ENCODE data around the gene PACS1. TPM values are rescaled to one million over a fixed set of nuclear protein-coding genes. Genes with fewer than 3 reads are reported as not detected.

PACS1 gene
- total and polyA plus RNA-seq, 2 donors (not counting 1 experiment from before 2014, with no cell fraction given), result 25.9 to 28.5 TPM

DNA sequence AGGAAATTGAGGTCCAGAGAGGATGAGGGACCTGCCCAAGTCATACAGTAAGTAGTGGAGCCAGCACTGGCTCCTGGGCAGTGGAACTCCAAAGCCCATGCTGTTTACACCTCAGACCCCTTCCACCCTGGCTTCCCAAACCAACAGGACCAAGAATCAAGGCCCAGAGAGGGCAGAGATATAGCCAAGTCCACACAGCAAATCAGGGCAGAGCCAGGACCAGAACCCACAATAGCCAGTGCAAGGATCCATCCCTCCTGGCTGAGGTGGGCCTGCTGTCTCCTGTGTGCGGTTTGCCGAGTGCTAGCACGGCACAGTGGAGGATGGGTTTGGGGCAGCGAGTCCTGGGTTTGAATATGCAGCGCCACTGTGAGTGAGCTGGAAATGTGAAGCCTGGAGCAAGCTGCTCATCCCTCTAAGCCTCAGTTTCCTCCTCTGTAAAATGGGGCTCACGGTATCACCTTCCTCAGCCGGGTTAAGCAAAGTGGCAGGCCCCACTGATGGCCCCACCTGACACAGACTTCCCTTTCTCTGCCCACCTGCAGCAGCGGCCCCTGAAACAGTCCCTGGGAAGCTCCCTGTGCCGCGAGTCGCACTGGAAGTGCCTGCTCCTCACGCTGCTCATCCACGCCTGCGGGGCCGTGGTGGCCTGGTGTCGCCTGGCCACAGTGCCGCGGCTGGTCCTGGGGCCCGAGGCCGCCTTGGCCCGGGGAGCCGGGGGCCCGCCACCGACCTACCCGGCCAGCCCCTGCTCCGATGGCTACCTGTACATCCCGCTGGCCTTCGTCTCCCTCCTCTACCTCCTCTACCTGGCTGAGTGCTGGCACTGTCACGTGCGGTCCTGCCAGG, 223.9 kb downstream of the PACS1 start:
- Histone ChIP-seq H3K27ac (ENCODE audit: insufficient read depth, low read length) (no peak overlapping the region), H2AFZ (ENCODE audit: low read length) (no peak overlapping the region), H3K4me2 (ENCODE audit: extremely low read depth, insufficient read depth, low read length) (no peak overlapping the region), H3K79me2 (ENCODE audit: control insufficient read depth, insufficient read depth, low read length) (no peaks in the 10 kb centered on the region), H3K4me1 (ENCODE audit: control insufficient read depth, extremely low read depth, insufficient read depth, low read length) (peaks cover 4% of the 10 kb centered on the region), H3K27me3 (ENCODE audit: control insufficient read depth, insufficient read depth, low read length) (peaks cover 35% of the 10 kb centered on the region), H3K4me3 (replicated peaks in 1 of 4; ENCODE audit: control extremely low read depth in 1 of 4, insufficient read depth in 1 of 4, low read depth in 3 of 4, low read length in 4 of 4) (no peak overlapping the region), H4K20me1 (ENCODE audit: control insufficient read depth, extremely low read depth, insufficient read depth, low read length) (no peaks in the 10 kb centered on the region), H3K9ac (ENCODE audit: insufficient read depth, low read length) (no peak overlapping the region), H3K9me3 (ENCODE audit: control insufficient read depth, insufficient read depth, low read depth, low read length) (no peaks in the 10 kb centered on the region), H3K36me3 (ENCODE audit: control insufficient read depth, insufficient read depth, low read length) (no peaks in the 10 kb centered on the region)
- no peak for DNase-seq (ENCODE audit: low read depth in 2 of 2)
- TF ChIP-seq, protein P1, sequence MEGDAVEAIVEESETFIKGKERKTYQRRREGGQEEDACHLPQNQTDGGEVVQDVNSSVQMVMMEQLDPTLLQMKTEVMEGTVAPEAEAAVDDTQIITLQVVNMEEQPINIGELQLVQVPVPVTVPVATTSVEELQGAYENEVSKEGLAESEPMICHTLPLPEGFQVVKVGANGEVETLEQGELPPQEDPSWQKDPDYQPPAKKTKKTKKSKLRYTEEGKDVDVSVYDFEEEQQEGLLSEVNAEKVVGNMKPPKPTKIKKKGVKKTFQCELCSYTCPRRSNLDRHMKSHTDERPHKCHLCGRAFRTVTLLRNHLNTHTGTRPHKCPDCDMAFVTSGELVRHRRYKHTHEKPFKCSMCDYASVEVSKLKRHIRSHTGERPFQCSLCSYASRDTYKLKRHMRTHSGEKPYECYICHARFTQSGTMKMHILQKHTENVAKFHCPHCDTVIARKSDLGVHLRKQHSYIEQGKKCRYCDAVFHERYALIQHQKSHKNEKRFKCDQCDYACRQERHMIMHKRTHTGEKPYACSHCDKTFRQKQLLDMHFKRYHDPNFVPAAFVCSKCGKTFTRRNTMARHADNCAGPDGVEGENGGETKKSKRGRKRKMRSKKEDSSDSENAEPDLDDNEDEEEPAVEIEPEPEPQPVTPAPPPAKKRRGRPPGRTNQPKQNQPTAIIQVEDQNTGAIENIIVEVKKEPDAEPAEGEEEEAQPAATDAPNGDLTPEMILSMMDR (conservative IDR thresholded peaks at IDR 0.05 in 1 of 2, IDR thresholded peaks at IDR 0.05 in 1 of 2; ENCODE audit: low read depth in 1 of 2, low read length in 2 of 2), result no peak
- TF ChIP-seq EZH2 (IDR thresholded peaks at IDR 0.05; ENCODE audit: low read length, missing control alignments), result no peak

Other genes starting within 250 kb of the PACS1 start
- 2.3 and 3.1 TPM in 2 replicates for gene SNX32, start 236.3 kb upstream of the PACS1 start, total RNA-seq
- 0.33 and 0.66 TPM in 2 replicates for gene SNX32, start 236.3 kb upstream of the PACS1 start, polyA plus RNA-seq
- gene CFL1, start 212.1 kb upstream of the PACS1 start, total RNA-seq, result 486 and 680 TPM in 2 replicates
- gene CFL1, start 212.1 kb upstream of the PACS1 start, polyA plus RNA-seq, result 1,603 and 2,451 TPM in 2 replicates
- 38.8 and 56.8 TPM in 2 replicates for gene MUS81, start 209.8 kb upstream of the PACS1 start, total RNA-seq
- gene MUS81, start 209.8 kb upstream of the PACS1 start, polyA plus RNA-seq, result 18.7 and 23.6 TPM in 2 replicates
- 48.0 and 74.0 TPM in 2 replicates for gene EFEMP2, start 197.5 kb upstream of the PACS1 start, total RNA-seq
- gene EFEMP2, start 197.5 kb upstream of the PACS1 start, polyA plus RNA-seq, result 156 and 161 TPM in 2 replicates
- gene CTSW, start 190.4 kb upstream of the PACS1 start, total RNA-seq, result not detected in 2 replicates
- 0.10 TPM in 1 of 2 replicates, not detected in the other for gene CTSW, start 190.4 kb upstream of the PACS1 start, polyA plus RNA-seq
- 134 and 168 TPM in 2 replicates for gene FIBP, start 181.8 kb upstream of the PACS1 start, total RNA-seq
- gene FIBP, start 181.8 kb upstream of the PACS1 start, polyA plus RNA-seq, result 81.0 and 132 TPM in 2 replicates
- 83.7 and 118 TPM in 2 replicates for gene CCDC85B, start 179.6 kb upstream of the PACS1 start, total RNA-seq
- gene CCDC85B, start 179.6 kb upstream of the PACS1 start, polyA plus RNA-seq, result 18.1 and 20.6 TPM in 2 replicates
- 7.4 and 8.8 TPM in 2 replicates for gene FOSL1, start 169.9 kb upstream of the PACS1 start, total RNA-seq
- gene FOSL1, start 169.9 kb upstream of the PACS1 start, polyA plus RNA-seq, result 3.5 and 26.9 TPM in 2 replicates
- gene C11orf68, start 151.2 kb upstream of the PACS1 start, total RNA-seq, result 18.0 and 26.6 TPM in 2 replicates
- 27.6 and 57.2 TPM in 2 replicates for gene C11orf68, start 151.2 kb upstream of the PACS1 start, polyA plus RNA-seq
- gene DRAP1, start 150.8 kb upstream of the PACS1 start, total RNA-seq, result 155 and 300 TPM in 2 replicates
- gene DRAP1, start 150.8 kb upstream of the PACS1 start, polyA plus RNA-seq, result 130 and 275 TPM in 2 replicates
- 0.17 TPM in 1 of 2 replicates, not detected in the other for gene TSGA10IP, start 124.8 kb upstream of the PACS1 start, total RNA-seq
- gene TSGA10IP, start 124.8 kb upstream of the PACS1 start, polyA plus RNA-seq, result 0.06 TPM in 1 of 2 replicates, not detected in the other
- gene SART1, start 108.5 kb upstream of the PACS1 start, total RNA-seq, result 39.0 and 43.3 TPM in 2 replicates
- 17.4 and 23.9 TPM in 2 replicates for gene SART1, start 108.5 kb upstream of the PACS1 start, polyA plus RNA-seq
- gene EIF1AD, start 68.1 kb upstream of the PACS1 start, total RNA-seq, result 23.4 and 23.5 TPM in 2 replicates
- gene EIF1AD, start 68.1 kb upstream of the PACS1 start, polyA plus RNA-seq, result 26.2 and 30.0 TPM in 2 replicates
- 18.5 and 19.0 TPM in 2 replicates for gene BANF1, start 67.8 kb upstream of the PACS1 start, total RNA-seq
- gene BANF1, start 67.8 kb upstream of the PACS1 start, polyA plus RNA-seq, result 156 and 269 TPM in 2 replicates
- 1.8 and 11.1 TPM in 2 replicates for gene CST6, start 58.3 kb upstream of the PACS1 start, total RNA-seq
- 0.41 and 0.76 TPM in 2 replicates for gene CST6, start 58.3 kb upstream of the PACS1 start, polyA plus RNA-seq
- not detected in 2 replicates for gene CATSPER1, start 43.8 kb upstream of the PACS1 start, total RNA-seq
- 0.28 TPM in 1 of 2 replicates, not detected in the other for gene CATSPER1, start 43.8 kb upstream of the PACS1 start, polyA plus RNA-seq
- gene GAL3ST3, start 21.1 kb upstream of the PACS1 start, total RNA-seq, result under 0.01 TPM in 1 of 2 replicates, not detected in the other
- not detected in 2 replicates for gene GAL3ST3, start 21.1 kb upstream of the PACS1 start, polyA plus RNA-seq
- gene SF3B2, start 17.9 kb upstream of the PACS1 start, total RNA-seq, result 108 TPM in 2 replicates
- gene SF3B2, start 17.9 kb upstream of the PACS1 start, polyA plus RNA-seq, result 87.7 and 122 TPM in 2 replicates
- gene KLC2, start 187.4 kb downstream of the PACS1 start, total RNA-seq, result 17.3 and 17.5 TPM in 2 replicates
- gene KLC2, start 187.4 kb downstream of the PACS1 start, polyA plus RNA-seq, result 7.4 and 10.1 TPM in 2 replicates
- 43.7 and 63.6 TPM in 2 replicates for gene RAB1B, start 198.4 kb downstream of the PACS1 start, total RNA-seq
- 140 and 221 TPM in 2 replicates for gene RAB1B, start 198.4 kb downstream of the PACS1 start, polyA plus RNA-seq
- gene CNIH2, start 207.9 kb downstream of the PACS1 start, total RNA-seq, result 0.17 TPM in 1 of 2 replicates, not detected in the other
- 0.57 and 1.4 TPM in 2 replicates for gene CNIH2, start 207.9 kb downstream of the PACS1 start, polyA plus RNA-seq
- gene YIF1A, start 218.9 kb downstream of the PACS1 start, total RNA-seq, result 134 and 167 TPM in 2 replicates
- 160 and 161 TPM in 2 replicates for gene YIF1A, start 218.9 kb downstream of the PACS1 start, polyA plus RNA-seq
- under 0.01 TPM in 2 replicates for gene TMEM151A, start 221.6 kb downstream of the PACS1 start, total RNA-seq
- gene TMEM151A, start 221.6 kb downstream of the PACS1 start, polyA plus RNA-seq, result not detected in 2 replicates
- gene CD248, start 246.8 kb downstream of the PACS1 start, total RNA-seq, result 52.6 and 95.6 TPM in 2 replicates
- 98.8 and 132 TPM in 2 replicates for gene CD248, start 246.8 kb downstream of the PACS1 start, polyA plus RNA-seq

All from fibroblast of lung (primary cell).